IMR-90 (cell line): Measurements from ENCODE around the gene TRAIP.

Experiments used
- BHLHE40 ChIP-seq: fragments of 150-350 bp; IDR thresholded peaks from 2 replicates; pipeline ENCODE4 v1.6.1; 2016; ENCODE audit warnings: mild to moderate bottlenecking, low read depth, low read length
- FOS ChIP-seq: fragments of 150-350 bp; IDR thresholded peaks from 2 replicates; pipeline ENCODE4 v1.6.1; 2016; ENCODE audit warnings: low read depth, low read length
- MAFK ChIP-seq: IDR thresholded peaks from 2 replicates; pipeline ENCODE4 v1.6.1; 2012; ENCODE audit warnings: low read depth, low read length, improper control_type of control experiment
- MAZ ChIP-seq: IDR thresholded peaks from 2 replicates; pipeline ENCODE4 v1.6.1; 2012; ENCODE audit warnings: low read depth, mild to moderate bottlenecking, low read length, improper control_type of control experiment, moderate library complexity, borderline replicate concordance
- POLR2A ChIP-seq: IDR thresholded peaks from 2 replicates; pipeline ENCODE4 v1.6.1; 2012; ENCODE audit warnings: mild to moderate bottlenecking, low read depth, low read length
- RCOR1 ChIP-seq: IDR thresholded peaks from 2 replicates; pipeline ENCODE4 v1.6.1; 2012; ENCODE audit warnings: mild to moderate bottlenecking, low read length, improper control_type of control experiment; ENCODE audit not compliant: insufficient replicate concordance
- RFX5 ChIP-seq: IDR thresholded peaks from 2 replicates; pipeline ENCODE4 v1.8.0; 2012; ENCODE audit warnings: low read depth, mild to moderate bottlenecking, low read length, moderate library complexity
- SMC3 ChIP-seq: fragments of 150-350 bp; IDR thresholded peaks from 2 replicates; pipeline ENCODE4 v1.6.1; 2016; ENCODE audit warnings: low read depth, mild to moderate bottlenecking, antibody characterized with exemption, low read length, moderate library complexity
- TF ChIP-seq, protein P1 (sequence below): conservative IDR thresholded peaks from 2 replicates; pipeline ENCODE4 v1.5.1; 2012; ENCODE audit warnings: mild to moderate bottlenecking, low read depth, low read length, improper control_type of control experiment
- TF ChIP-seq, protein P2 (sequence below): fragments of 150-350 bp; IDR thresholded peaks from 2 replicates; pipeline ENCODE4 v1.6.1; 2017; ENCODE audit warnings: mild to moderate bottlenecking, antibody characterized with exemption, low read length, low read depth

- TF ChIP-seq, protein P1, sequence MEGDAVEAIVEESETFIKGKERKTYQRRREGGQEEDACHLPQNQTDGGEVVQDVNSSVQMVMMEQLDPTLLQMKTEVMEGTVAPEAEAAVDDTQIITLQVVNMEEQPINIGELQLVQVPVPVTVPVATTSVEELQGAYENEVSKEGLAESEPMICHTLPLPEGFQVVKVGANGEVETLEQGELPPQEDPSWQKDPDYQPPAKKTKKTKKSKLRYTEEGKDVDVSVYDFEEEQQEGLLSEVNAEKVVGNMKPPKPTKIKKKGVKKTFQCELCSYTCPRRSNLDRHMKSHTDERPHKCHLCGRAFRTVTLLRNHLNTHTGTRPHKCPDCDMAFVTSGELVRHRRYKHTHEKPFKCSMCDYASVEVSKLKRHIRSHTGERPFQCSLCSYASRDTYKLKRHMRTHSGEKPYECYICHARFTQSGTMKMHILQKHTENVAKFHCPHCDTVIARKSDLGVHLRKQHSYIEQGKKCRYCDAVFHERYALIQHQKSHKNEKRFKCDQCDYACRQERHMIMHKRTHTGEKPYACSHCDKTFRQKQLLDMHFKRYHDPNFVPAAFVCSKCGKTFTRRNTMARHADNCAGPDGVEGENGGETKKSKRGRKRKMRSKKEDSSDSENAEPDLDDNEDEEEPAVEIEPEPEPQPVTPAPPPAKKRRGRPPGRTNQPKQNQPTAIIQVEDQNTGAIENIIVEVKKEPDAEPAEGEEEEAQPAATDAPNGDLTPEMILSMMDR: no peak
- TF ChIP-seq RFX5: no peak
- TF ChIP-seq RCOR1: no peak
- no peak for TF ChIP-seq MAFK
- no peak for TF ChIP-seq POLR2A
- TF ChIP-seq MAZ: no peak
- no peak for TF ChIP-seq BHLHE40
- no peak for TF ChIP-seq FOS
- no peak for TF ChIP-seq SMC3
- TF ChIP-seq, protein P2, sequence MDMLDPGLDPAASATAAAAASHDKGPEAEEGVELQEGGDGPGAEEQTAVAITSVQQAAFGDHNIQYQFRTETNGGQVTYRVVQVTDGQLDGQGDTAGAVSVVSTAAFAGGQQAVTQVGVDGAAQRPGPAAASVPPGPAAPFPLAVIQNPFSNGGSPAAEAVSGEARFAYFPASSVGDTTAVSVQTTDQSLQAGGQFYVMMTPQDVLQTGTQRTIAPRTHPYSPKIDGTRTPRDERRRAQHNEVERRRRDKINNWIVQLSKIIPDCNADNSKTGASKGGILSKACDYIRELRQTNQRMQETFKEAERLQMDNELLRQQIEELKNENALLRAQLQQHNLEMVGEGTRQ: no peak
These were observed 13.3 kb upstream of the TRAIP start, which contains the start of gene CAMKV for GRCh38 chr3:49869525-49870126.
